ENCODE measurements around the gene TSPAN5.

GRCh38 chr4:98662626-98663225, 4.3 kb upstream of the TSPAN5 start:
- no peak for TF ChIP-seq CTCF (IDR thresholded peaks at IDR 0.05)
- no peak for TF ChIP-seq POLR2A (IDR thresholded peaks at IDR 0.05)

Measured in breast epithelium (tissue), 3 donors.